ENCODE measurements around the gene MAPKAP1. TPM values are rescaled to one million over a fixed set of nuclear protein-coding genes. Genes with fewer than 3 reads are reported as not detected.
A peak's percentile ranks its signal among the peaks of the same experiment; 100 is the strongest.

MAPKAP1 gene
- total RNA-seq, 1 donor from 2014 or later, result 49.6 TPM

DNA sequence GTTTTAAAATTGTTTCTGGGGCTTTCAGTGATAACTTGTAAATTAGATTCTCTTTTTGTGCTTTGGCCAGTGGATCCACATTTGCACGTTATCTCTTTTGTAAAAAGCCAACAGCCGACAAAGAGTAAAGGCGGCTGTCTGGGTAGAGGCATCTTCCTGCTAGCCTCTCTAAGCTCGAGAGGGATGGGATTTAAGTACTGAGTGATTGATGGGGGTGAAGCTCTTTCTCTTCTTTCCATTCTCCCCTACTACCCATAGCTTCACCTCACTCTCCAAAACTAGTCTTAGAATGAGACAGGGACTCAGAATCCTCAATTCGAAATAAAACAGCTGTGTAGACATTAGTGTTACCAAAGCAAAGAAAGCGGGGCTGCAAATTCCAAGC, 43.6 kb upstream of the MAPKAP1 start:
- H3K36me3 ChIP-seq, result no peaks in the 10 kb centered on the region
- TF ChIP-seq, protein P1, sequence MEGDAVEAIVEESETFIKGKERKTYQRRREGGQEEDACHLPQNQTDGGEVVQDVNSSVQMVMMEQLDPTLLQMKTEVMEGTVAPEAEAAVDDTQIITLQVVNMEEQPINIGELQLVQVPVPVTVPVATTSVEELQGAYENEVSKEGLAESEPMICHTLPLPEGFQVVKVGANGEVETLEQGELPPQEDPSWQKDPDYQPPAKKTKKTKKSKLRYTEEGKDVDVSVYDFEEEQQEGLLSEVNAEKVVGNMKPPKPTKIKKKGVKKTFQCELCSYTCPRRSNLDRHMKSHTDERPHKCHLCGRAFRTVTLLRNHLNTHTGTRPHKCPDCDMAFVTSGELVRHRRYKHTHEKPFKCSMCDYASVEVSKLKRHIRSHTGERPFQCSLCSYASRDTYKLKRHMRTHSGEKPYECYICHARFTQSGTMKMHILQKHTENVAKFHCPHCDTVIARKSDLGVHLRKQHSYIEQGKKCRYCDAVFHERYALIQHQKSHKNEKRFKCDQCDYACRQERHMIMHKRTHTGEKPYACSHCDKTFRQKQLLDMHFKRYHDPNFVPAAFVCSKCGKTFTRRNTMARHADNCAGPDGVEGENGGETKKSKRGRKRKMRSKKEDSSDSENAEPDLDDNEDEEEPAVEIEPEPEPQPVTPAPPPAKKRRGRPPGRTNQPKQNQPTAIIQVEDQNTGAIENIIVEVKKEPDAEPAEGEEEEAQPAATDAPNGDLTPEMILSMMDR (IDR thresholded peaks at IDR 0.05), result no peak
- H3K27me3 ChIP-seq, result no peaks in the 10 kb centered on the region
- no peak overlapping the region for H3K4me3 ChIP-seq
- no peaks in the 10 kb centered on the region for H3K9me3 ChIP-seq
- intact Hi-C loops (cut with DNase I), result no loop called here
- DNase-seq (ENCODE audit: low spot score in 2 of 2), result no peak
- H3K4me1 ChIP-seq, result no peaks in the 10 kb centered on the region
- no peak overlapping the region for H3K27ac ChIP-seq

DNA sequence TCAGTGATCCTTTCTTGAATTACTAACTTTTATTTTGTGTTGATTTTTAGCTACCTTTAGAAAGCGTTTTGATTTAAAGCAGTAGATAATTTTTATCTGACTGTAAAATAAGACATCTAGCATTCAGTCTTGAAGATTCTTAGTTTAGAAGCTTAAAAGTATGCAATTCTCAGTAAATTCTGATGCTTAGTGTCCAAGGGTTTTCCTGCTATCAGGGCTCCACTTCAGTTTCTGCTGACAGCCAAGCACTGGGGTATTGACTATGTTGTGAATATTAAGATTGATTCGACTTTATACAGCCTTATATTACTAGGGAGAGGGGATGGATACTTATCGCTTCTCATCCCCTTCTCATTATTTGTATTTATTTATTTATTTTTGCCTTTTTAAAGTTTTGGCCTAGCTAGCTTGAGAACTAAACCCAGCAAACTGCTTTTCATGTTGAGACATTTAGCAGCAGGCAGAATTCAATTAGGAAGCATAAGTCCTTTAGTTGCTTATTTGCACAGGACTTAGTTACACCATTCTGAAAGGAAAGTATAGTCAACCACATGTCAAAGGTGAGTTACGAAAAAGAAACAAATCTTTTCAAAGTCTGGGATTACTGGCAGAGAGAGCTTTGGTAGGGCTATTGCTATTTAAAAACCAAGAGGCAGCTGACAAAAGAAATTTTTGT, 43.1 kb upstream of the MAPKAP1 start:
- Histone ChIP-seq H3K27me3 (no peaks in the 10 kb centered on the region), H3K9me3 (no peaks in the 10 kb centered on the region), H3K27ac (no peak overlapping the region), H3K4me1 (no peaks in the 10 kb centered on the region), H3K4me3 (peak overlapping the region in 1 of 2 donors; percentile 70), H3K36me3 (no peaks in the 10 kb centered on the region)
- no peak for DNase-seq (ENCODE audit: low spot score in 2 of 2)
- TF ChIP-seq, protein P1 (IDR thresholded peaks at IDR 0.05), result no peak
- intact Hi-C loops (cut with DNase I), result loop anchor here (5.0 to 10.0 kb wide), 3 partner anchors 805 to 978 kb away; partner anchors contain the start of genes GOLGA1 and NR6A1

DNA sequence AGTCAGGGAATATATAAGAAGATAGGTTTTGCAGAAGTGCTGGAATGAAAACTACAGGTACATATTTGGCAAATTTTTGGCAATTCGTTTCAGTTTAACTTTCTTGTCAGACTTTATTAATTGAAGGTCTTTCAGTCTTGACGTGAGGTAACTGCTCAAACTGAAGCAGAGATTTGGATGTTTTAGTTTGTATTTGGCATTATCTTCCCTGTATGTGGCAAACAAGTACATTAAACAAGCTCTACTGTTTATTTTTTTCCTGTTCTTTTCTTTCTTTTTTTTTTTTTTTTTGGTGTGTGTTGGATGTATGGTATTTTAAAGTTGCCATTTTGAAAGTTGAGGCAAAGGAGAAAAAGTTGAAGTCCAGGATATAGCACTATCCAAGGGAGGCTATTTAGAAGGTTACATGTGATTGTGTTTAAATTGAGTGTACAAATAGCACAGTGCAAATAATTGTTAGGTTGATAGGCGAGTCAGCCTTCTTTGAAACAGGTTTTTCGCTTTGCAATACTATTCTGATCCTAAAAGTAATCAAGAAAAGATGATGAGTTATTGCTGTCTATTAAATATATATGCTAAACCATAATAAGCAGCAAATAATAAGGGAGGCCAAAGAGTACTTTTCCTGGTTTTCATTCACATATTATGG, 42.4 kb upstream of the MAPKAP1 start:
- Histone ChIP-seq H3K27ac (no peak overlapping the region), H3K27me3 (no peaks in the 10 kb centered on the region), H3K9me3 (no peaks in the 10 kb centered on the region), H3K36me3 (no peaks in the 10 kb centered on the region), H3K4me3 (peak overlapping the region; percentile 70 to 88), H3K4me1 (no peaks in the 10 kb centered on the region)
- DNase-seq (ENCODE audit: low spot score in 2 of 2), result no peak
- intact Hi-C loops (cut with DNase I), result loop anchor here (5.0 to 10.0 kb wide), 3 partner anchors 805 to 977 kb away; partner anchors contain the start of genes GOLGA1 and NR6A1
- TF ChIP-seq, protein P1 (IDR thresholded peaks at IDR 0.05), result no peak

DNA sequence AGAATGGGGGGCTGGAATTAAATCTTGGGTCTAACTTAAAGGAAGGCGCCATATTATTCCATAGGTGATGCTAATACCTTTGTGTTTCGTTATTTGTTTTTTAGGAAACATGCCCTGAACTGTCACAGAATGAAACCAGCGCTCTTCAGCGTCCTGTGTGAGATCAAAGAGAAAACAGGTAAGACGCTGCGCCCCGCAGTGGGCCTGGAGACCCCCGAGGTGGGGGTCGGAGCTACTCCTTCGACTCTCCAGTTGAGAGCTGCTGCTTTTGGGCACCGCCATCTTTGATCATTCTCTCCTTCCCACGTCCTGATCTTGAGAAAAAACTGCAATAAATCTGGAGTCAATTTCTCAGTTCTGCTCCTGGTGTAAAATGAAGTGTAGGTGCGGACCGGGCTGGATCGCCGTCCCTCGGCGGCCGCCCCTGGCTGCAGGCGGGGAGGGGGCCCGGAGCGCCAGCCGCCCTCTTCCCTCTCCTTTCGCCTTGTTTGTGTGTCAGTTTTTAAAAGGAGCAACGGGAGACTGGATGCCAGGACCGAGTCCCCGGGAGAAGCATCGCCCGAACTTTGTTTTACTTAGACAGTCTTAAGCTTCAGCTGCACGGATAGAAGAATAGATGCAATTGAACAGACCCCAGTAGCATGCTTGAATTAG, 41.6 kb upstream of the MAPKAP1 start:
- Histone ChIP-seq H3K27me3 (no peaks in the 10 kb centered on the region), H3K9me3 (no peaks in the 10 kb centered on the region), H3K4me3 (peak overlapping the region; percentile 70 to 88), H3K4me1 (no peaks in the 10 kb centered on the region), H3K27ac (peak overlapping the region; percentile 71 to 93), H3K36me3 (no peaks in the 10 kb centered on the region)
- intact Hi-C loops (cut with DNase I), result loop anchor here (5.0 to 10.0 kb wide), 3 partner anchors 804 to 976 kb away; partner anchors contain the start of genes GOLGA1 and NR6A1
- DNase-seq (ENCODE audit: low spot score in 2 of 2), result no peak
- TF ChIP-seq, protein P1 (IDR thresholded peaks at IDR 0.05), result no peak

DNA sequence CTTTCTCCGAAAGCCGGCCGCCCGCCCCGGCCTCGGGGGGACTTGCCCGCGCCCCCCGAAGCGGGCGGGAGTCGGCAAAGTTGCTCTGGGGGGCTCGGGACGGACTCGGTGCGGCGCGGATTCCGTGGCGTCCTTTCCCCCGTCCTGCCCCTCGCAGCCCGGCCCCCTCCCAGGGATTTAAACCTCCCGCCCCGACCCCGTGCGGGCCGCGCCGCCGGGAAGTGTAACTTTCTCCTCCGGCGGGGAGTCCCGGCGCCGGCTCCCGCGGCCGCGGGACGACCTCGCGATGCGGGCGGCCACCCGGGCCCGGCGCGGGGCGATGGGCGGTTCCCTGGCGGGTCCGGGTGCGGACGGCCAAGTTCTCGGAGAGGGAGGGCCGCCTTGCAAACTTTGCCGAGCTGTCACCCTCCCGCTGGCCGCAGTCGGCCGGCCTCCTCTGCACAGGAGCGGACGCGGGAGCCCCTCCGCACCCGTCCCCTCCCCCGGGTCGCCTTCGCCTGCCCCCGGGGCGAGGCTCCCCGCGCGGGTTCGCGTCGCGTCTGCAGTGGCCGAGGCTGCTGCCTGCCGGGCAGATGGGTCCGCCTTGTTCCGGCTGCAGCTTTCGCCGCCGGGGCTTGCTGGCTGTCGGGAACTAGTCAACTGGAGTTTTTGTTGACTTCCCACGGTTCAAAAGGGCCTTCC, 40.9 kb upstream of the MAPKAP1 start:
- DNase-seq (ENCODE audit: low spot score in 2 of 2), result peak in 1 of 2 donors; percentile 72
- H3K27me3 ChIP-seq, result no peaks in the 10 kb centered on the region
- H3K9me3 ChIP-seq, result no peaks in the 10 kb centered on the region
- TF ChIP-seq, protein P1 (IDR thresholded peaks at IDR 0.05), result no peak
- H3K27ac ChIP-seq, result peak overlapping the region; percentile 71 to 93
- intact Hi-C loops (cut with DNase I), result loop anchor here (5.0 to 10.0 kb wide), 3 partner anchors 803 to 976 kb away; partner anchors contain the start of genes GOLGA1 and NR6A1
- no peaks in the 10 kb centered on the region for H3K4me1 ChIP-seq
- peak overlapping the region; percentile 70 to 88 for H3K4me3 ChIP-seq
- no peaks in the 10 kb centered on the region for H3K36me3 ChIP-seq

Measured in ascending aorta (tissue), 2 donors.